Ascending aorta (tissue), 2 donors: ENCODE results near the gene MEF2B. TPM values are rescaled to one million over a fixed set of nuclear protein-coding genes. Genes with fewer than 3 reads are reported as not detected.

Experiments used
- DNase-seq, 2 donors: peaks; one replicate each; pipeline ENCODE4 v3.0.0-alpha.2; 2019; ENCODE audit warnings: low spot score in 2 of 2
- H3K27ac ChIP-seq, 2 donors: fragments of 200-600 bp; sonication (generic); one replicate each; pipeline ENCODE4 v1.5.1; 2016 to 2017; ENCODE audit warnings: mild to moderate bottlenecking in 1 of 2
- H3K27me3 ChIP-seq: fragments of 200-600 bp; sonication (generic); one replicate; pipeline ENCODE4 v1.5.1; 2017
- H3K36me3 ChIP-seq, 2 donors: fragments of 200-600 bp; sonication (generic); one replicate each; pipeline ENCODE4 v1.5.1; 2016
- H3K4me1 ChIP-seq, 2 donors: fragments of 200-600 bp; sonication (generic); one replicate each; pipeline ENCODE4 v1.5.1; 2016 to 2017; ENCODE audit warnings: mild to moderate bottlenecking in 1 of 2
- H3K4me3 ChIP-seq, 2 donors: fragments of 200-600 bp; sonication (generic); one replicate each; pipeline ENCODE4 v1.5.1; 2016 to 2017; ENCODE audit warnings: mild to moderate bottlenecking in 1 of 2
- H3K9me3 ChIP-seq, 2 donors: fragments of 200-600 bp; sonication (generic); one replicate each; pipeline ENCODE4 v1.5.1; 2016
- CTCF ChIP-seq, 3 experiments: fragments of 200-600 bp in 2 of 3; fragments of 450-650 bp in 1 of 3; sonication (generic) in 2 of 3; IDR thresholded peaks; one replicate each; pipeline ENCODE4 v1.5.1; 2016 to 2019; ENCODE audit warnings: antibody characterized with exemption in 3 of 3, mild to moderate bottlenecking in 1 of 3, moderate library complexity in 1 of 3
- intact Hi-C: fragments of 100-400 bp; cut with DNase I; formaldehyde crosslinking; loops from one replicate; pipeline ENCODE4 v1.15.1; 2023
- total RNA-seq: library from RNA; depleted of rRNA; stranded (reverse); fragments of >200 nt; gene quantifications from one replicate; pipeline ENCODE4 v1.1.0, GENCODE V29; 2016

MEF2B gene
- total RNA-seq, 1 donor from 2014 or later, result not detected

GRCh38 chr19:19101540-19101939 is 68.5 kb downstream of the MEF2B start:
- Histone ChIP-seq H3K27ac (no peak overlapping the region), H3K4me3 (no peak overlapping the region), H3K27me3 (no peaks in the 10 kb centered on the region), H3K36me3 (peaks cover 16 to 37% of the 10 kb centered on the region in 2 donors), H3K9me3 (no peaks in the 10 kb centered on the region), H3K4me1 (no peaks in the 10 kb centered on the region)
- TF ChIP-seq CTCF (IDR thresholded peaks at IDR 0.05), result no peak
- intact Hi-C loops, result no loop called here
- no peak for DNase-seq

- no peak for TF ChIP-seq CTCF (IDR thresholded peaks at IDR 0.05)
- Histone ChIP-seq H3K27ac (no peak overlapping the region), H3K9me3 (no peaks in the 10 kb centered on the region), H3K4me1 (no peaks in the 10 kb centered on the region), H3K4me3 (no peak overlapping the region), H3K27me3 (no peaks in the 10 kb centered on the region), H3K36me3 (peaks cover 16 to 40% of the 10 kb centered on the region in 2 donors)
- intact Hi-C loops, result no loop called here
- no peak for DNase-seq
Observed at GRCh38 chr19:19098703-19099632, 71.1 kb downstream of the MEF2B start.

GRCh38 chr19:19098084-19098702 is 71.9 kb downstream of the MEF2B start:
- H3K27ac ChIP-seq, result no peak overlapping the region
- peaks cover 16 to 40% of the 10 kb centered on the region in 2 donors for H3K36me3 ChIP-seq
- intact Hi-C loops, result no loop called here
- H3K27me3 ChIP-seq, result no peaks in the 10 kb centered on the region
- no peak overlapping the region for H3K4me3 ChIP-seq
- no peak for TF ChIP-seq CTCF (IDR thresholded peaks at IDR 0.05)
- no peaks in the 10 kb centered on the region for H3K4me1 ChIP-seq
- no peak for DNase-seq
- no peaks in the 10 kb centered on the region for H3K9me3 ChIP-seq

GRCh38 chr19:19096641-19097627 is 73.1 kb downstream of the MEF2B start:
- Histone ChIP-seq H3K4me1 (no peaks in the 10 kb centered on the region), H3K27me3 (no peaks in the 10 kb centered on the region), H3K4me3 (no peak overlapping the region), H3K9me3 (no peaks in the 10 kb centered on the region), H3K36me3 (peaks cover 16 to 40% of the 10 kb centered on the region in 2 donors), H3K27ac (no peak overlapping the region)
- no peak for DNase-seq
- intact Hi-C loops, result no loop called here
- no peak for TF ChIP-seq CTCF (IDR thresholded peaks at IDR 0.05)

GRCh38 chr19:19095691-19096090 is 74.4 kb downstream of the MEF2B start:
- H3K4me1 ChIP-seq, result no peaks in the 10 kb centered on the region
- no peak overlapping the region for H3K4me3 ChIP-seq
- intact Hi-C loops, result no loop called here
- no peak overlapping the region for H3K27ac ChIP-seq
- peaks cover 12 to 34% of the 10 kb centered on the region in 2 donors for H3K36me3 ChIP-seq
- no peaks in the 10 kb centered on the region for H3K27me3 ChIP-seq
- TF ChIP-seq CTCF (IDR thresholded peaks at IDR 0.05), result no peak
- DNase-seq, result no peak
- no peaks in the 10 kb centered on the region for H3K9me3 ChIP-seq
